Brain microvascular endothelial cell (primary cell): Measurements from ENCODE around the gene PABPN1.
A peak's percentile ranks its signal among the peaks of the same experiment; 100 is the strongest.

Source experiments
- DNase-seq: peaks from one replicate; pipeline ENCODE4 v3.0.0-alpha.2; 2020
- H3K27ac ChIP-seq: fragments of 250-450 bp; sonication (Bioruptor Pico); 2 replicates; pipeline ENCODE4 v1.5.1; 2020; ENCODE audit warnings: mild to moderate bottlenecking, moderate library complexity
- H3K27me3 ChIP-seq: fragments of 250-450 bp; sonication (Bioruptor Pico); replicated peaks from 2 replicates; pipeline ENCODE4 v1.5.1; 2020; ENCODE audit warnings: mild to moderate bottlenecking
- H3K36me3 ChIP-seq: fragments of 250-450 bp; sonication (Bioruptor Pico); replicated peaks from 2 replicates; pipeline ENCODE4 v1.5.1; 2020; ENCODE audit warnings: mild to moderate bottlenecking
- H3K4me3 ChIP-seq: 2 replicates; pipeline ENCODE4 v1.5.1; 2011; ENCODE audit warnings: low read depth, mild to moderate bottlenecking, control low read depth, low read length, moderate library complexity
- in situ Hi-C: cut with HindIII; loops from 2 replicates; pipeline ENCODE4 v1.10.0; 2017; ENCODE audit warnings: low sequenced_read_pairs, low pct_ligation_motif_present
- TF ChIP-seq, protein P1 (sequence below): IDR thresholded peaks from 2 replicates; pipeline ENCODE4 v1.5.1; 2011; ENCODE audit warnings: low read depth, mild to moderate bottlenecking, moderate library complexity, low read length, control low read depth, inconsistent platforms; ENCODE audit errors: missing control alignments

PABPN1 gene

GRCh38 chr14:23351681-23352505 lies 30.6 kb downstream of the PABPN1 start:
- Histone ChIP-seq H3K36me3 (no peaks in the 10 kb centered on the region), H3K27me3 (no peaks in the 10 kb centered on the region), H3K27ac (no peak overlapping the region), H3K4me3 (peak overlapping the region; percentile 72)
- in situ Hi-C loops = no loop called here
- TF ChIP-seq, protein P1, sequence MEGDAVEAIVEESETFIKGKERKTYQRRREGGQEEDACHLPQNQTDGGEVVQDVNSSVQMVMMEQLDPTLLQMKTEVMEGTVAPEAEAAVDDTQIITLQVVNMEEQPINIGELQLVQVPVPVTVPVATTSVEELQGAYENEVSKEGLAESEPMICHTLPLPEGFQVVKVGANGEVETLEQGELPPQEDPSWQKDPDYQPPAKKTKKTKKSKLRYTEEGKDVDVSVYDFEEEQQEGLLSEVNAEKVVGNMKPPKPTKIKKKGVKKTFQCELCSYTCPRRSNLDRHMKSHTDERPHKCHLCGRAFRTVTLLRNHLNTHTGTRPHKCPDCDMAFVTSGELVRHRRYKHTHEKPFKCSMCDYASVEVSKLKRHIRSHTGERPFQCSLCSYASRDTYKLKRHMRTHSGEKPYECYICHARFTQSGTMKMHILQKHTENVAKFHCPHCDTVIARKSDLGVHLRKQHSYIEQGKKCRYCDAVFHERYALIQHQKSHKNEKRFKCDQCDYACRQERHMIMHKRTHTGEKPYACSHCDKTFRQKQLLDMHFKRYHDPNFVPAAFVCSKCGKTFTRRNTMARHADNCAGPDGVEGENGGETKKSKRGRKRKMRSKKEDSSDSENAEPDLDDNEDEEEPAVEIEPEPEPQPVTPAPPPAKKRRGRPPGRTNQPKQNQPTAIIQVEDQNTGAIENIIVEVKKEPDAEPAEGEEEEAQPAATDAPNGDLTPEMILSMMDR = no peak
- DNase-seq = no peak

DNA sequence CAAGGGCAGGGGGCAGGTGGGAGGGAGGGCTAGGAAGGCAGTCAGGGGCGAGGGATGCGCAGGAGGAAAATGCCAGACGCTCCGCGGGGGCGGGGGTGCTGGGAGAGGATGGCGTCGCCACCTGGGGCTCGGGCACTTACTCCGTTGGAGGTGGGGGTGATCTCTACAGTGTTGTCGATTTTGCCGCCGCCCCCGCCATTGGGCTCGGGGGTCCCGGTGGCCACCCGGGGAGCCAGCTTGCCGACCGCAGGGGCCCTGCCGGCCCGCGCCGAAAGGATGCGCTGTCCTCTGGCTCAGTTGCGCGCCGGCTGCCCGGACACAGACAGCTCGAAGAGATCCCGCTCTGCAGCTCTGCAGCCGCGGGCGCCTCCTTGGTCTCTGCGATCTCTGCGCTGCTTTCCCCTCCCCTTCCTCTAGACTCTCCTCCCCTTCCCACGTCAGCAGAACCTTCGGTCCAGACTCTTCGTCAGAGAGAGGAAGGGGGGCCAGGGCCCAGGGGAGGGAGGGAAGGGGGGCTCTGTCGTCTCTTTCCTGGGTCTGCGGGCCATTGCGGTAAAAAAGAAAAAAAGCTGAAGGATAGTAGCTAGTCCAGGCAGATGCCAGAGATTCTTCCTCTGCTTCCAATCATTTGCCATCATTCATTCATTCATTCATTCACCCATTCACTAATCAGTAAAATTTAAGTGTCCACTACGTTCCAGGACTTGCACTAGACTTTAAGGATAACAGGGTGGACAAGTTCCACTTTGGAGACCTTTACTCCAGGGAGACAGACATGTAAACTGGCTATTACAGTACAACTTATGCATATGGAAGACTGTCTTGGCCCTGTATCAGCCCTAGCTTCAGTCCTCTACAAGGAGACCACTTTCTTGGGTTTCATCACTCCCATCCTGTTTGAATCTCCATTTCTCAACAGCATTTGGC lies 31.5 kb downstream of the PABPN1 start, which contains the start of gene SLC22A17:
SLC22A17 (minus strand) TSS at position 382 of the 927 bp plus-strand sequence.
- TF ChIP-seq, protein P1 = peak; percentile 37
- in situ Hi-C loops = no loop called here
- no peaks in the 10 kb centered on the region for H3K36me3 ChIP-seq
- H3K27me3 ChIP-seq = no peaks in the 10 kb centered on the region
- H3K4me3 ChIP-seq = peak within 1 kb of the TSS; percentile 72
- H3K27ac ChIP-seq = no peak within 1 kb of the TSS
- DNase-seq = peak; percentile 85

DNA sequence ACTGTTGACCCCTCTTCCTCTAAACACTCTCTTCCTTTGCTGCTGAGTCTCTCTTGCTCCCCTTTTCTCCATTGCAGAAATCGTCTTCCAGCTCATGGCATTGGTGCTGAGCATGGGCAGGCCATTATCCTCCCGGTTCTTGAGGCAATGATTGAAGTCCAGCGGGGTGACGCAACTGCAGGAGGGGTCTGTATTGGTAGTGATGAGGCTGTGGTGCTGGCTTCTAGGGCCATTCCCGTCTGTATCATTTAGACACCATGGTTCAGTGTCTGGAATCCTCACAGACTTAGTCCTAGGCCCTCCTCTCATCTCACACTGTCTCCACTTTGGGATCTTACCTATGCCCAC lies 32.1 kb downstream of the PABPN1 start:
- Histone ChIP-seq H3K36me3 (no peaks in the 10 kb centered on the region), H3K27ac (no peak overlapping the region), H3K27me3 (no peaks in the 10 kb centered on the region), H3K4me3 (no peak overlapping the region)
- TF ChIP-seq, protein P1 = no peak
- DNase-seq = no peak
- in situ Hi-C loops = no loop called here

- in situ Hi-C loops = no loop called here
- DNase-seq = no peak
Measured at GRCh38 chr14:23354990-23355389, 33.7 kb downstream of the PABPN1 start.

DNA sequence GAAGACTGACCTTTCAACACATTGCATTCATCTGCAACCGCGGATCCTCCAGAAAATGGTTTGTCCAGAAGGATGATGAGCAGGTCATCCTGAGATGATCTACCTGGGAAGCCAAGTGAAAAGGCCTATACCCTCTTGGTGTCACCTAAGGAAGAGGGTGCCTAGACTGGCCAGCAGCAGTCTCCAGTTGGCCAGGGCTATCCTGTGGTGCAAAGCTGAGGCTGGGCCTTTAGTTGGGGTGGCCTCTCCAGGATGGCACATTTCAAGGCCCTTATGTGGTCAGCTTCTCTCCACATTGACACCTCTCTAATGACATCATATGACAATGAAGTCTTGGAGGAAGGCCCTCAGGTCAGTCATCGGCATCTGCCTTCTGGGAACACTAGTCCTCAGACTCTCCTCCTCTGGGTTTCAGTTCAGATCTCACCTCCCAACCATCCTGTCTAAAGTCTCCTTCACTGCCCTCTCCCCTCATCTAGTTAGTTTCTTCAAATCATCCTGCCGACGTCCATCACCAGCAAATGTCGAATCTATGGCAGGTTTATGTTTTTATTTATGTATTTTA lies 34.7 kb downstream of the PABPN1 start:
- TF ChIP-seq, protein P1 = no peak
- no peak overlapping the region for H3K27ac ChIP-seq
- H3K4me3 ChIP-seq = no peak overlapping the region
- in situ Hi-C loops = no loop called here
- no peaks in the 10 kb centered on the region for H3K36me3 ChIP-seq
- no peak for DNase-seq
- H3K27me3 ChIP-seq = no peaks in the 10 kb centered on the region

More at GRCh38 chr14:23354990-23355389, 33.7 kb downstream of the PABPN1 start:
- Histone ChIP-seq H3K36me3 (no peaks in the 10 kb centered on the region), H3K27me3 (no peaks in the 10 kb centered on the region), H3K4me3 (no peak overlapping the region), H3K27ac (no peak overlapping the region)
- TF ChIP-seq, protein P1 = no peak
